Measurements from ENCODE around the gene FILIP1L.

Gene FILIP1L

DNA sequence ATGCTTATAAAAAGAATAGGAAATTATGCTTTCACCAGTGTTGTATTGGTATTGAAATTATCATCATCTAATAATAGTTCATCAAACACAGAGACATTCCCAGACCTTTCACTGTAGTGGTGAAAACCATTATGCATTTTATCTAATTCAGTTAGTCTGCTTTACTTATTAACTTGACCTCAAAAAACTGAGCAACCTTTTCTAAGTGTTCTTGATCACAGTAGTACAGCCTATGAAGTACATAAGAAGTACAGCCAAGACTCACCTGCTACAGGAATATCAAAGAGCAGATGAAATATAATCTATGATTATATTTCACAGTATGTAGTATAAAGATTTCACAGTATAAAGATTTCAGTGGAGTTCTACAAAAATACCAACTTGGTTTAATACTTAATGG lies 75.2 kb downstream of the FILIP1L start:
- no peak for DNase-seq

- DNase-seq: no peak
Measured at GRCh38 chr3:100033903-100034471, 80.3 kb downstream of the FILIP1L start.

GRCh38 chr3:100033184-100033583 lies 81.1 kb downstream of the FILIP1L start:
- DNase-seq: no peak

GRCh38 chr3:100032243-100032642 lies 82.1 kb downstream of the FILIP1L start:
- no peak for DNase-seq

DNA sequence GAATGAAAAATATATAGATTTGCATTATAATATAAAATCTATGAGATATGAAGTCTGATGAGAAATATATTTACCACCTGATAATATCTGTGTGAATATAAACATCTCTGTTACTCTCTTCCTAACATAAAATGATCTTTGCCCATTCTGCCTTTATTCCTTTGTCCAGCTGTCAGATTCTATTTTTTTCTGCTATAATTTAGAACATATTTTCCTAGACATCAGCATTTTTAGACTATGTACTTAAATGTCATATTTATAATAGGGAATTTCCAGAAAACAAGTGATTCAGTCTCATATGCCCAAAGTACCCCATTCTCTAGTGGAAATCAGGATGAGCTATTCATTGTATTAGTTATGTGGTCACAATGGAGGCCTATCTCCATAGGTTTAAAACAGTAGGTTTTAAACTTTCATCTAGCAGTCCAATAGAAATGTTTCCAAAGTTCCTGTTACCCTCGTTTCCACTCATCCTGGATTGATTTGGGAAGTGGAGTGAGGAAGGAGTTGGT lies 83.3 kb downstream of the FILIP1L start:
- no peak for DNase-seq

DNA sequence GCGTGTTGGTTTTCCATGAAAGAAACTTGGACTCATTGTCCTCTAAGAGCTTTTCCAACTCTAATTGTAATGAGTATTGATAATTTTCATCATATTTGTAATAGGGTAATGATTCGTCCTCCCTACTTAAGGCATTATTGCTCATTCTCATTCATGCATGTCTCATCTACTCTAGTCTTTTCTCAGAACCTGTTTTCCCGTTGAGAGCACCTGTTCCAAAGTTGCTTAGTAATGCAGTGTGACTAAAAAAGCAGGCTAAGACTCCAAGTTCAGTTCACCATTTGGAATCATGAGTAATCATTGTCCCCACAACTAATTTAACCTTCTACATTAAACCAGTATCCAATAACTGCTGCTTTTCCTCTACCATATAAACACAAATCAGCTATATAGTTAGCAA lies 84.0 kb downstream of the FILIP1L start:
- DNase-seq: no peak

DNA sequence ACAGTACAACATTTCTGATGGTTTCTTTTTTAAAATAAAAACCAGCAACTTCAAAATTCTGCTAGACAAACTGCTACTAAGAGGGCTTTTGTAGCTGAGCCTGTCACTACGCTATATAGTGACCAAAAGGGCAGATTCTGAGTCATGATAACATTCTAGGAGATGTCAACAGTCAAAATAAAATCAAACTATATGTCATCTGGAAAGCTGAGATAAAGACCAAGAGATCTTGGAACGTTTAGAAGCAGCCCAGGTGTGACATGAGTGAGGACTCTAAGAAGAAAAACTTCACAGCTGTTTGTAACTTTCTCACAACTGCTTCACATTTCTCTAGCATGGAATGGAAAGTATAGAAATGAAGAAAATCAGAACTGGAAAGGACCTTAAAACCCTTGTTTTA lies 84.6 kb downstream of the FILIP1L start:
- no peak for DNase-seq

DNA sequence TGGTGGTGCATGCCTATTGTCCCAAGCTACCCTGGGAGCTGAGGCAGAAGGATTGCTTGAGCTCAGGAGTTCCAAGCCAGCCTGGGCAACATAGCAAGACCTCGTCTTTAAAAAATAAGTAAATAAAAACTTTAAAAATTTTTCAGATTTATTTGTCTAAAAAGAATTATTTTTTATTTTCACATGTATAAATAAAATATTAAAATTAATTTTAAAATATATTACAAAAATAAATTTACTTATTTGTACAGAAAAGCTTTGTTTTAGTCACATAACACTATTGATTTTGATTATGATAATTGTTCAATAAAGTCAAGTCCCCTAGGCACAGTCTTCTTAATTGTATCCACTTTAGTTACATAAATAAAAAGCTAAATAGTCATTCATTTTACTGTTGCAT lies 85.2 kb downstream of the FILIP1L start:
- no peak for DNase-seq

GRCh38 chr3:100027321-100027720 lies 87.0 kb downstream of the FILIP1L start:
- no peak for DNase-seq

DNA sequence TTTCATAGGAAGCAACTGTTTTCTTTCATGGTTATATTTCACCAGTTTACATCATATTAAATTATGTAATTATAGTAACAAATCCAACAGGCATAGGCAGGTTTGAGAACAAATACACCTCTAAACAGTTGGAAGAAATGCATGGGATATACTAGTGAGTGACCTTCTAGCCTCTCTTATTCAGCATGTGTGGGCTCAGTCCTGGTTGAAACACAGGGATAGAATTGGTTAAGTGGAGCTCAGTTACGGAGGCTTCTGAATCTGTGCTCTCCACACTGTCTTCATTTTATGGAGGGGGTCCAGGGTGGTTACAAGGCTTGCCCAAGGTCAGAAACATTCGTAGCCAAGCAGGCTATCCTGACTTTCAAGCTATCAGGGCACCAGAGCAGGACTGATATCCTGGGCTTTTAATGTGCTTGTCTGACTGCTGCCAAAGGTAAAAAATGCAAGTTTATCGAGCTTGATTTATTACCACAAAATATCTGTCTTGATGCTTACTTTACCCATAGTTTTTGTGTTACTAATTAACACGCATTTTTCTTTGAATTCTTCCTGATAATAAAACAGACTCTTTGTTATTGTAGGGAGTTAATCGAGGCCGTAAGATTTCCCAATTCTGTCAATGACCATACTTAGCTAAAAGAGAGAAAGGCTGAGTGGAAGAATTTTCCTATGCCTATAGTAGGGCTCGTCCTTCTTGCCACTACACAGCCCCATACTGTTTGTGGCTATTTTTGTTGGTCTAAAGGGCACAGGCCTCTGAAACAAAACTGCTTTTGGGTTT lies 89.6 kb downstream of the FILIP1L start:
- DNase-seq: no peak

DNA sequence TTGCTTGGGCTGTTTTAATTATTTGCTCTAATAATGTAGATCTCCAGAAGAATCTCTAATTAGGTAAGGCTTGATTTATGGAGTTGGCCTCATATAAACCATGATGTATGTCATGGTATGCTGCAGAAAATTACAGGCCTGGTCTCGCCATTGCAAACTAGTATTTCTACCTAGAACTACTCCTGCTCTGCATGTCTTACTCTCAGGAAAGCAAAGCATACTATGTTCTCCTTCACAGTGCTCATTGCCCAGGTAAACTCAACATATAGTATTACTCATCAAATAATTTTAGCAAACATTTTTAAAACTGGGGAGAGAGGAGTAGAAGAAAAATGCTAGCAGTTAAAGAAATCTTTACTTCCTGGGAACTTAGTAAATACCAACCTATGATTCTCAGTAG lies 90.7 kb downstream of the FILIP1L start:
- no peak for DNase-seq

DNA sequence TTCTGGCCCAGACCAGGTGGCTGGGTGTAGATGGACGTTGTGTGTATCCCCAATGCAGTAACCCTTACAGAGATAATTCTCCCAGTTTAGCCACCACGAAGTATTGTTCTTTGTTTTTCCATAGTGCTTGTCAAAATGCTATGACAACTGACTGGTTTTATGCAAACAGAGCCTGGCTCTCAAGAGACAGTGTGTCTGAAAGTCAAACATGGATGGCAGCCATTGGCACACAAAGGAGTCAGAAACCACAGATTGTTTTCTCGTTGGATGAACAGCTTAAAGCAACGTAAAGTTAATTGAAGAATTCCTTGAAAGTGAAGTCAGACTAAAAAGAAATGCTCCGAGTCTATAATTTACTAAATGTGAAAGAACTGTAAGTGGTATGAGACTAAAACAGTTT lies 91.2 kb downstream of the FILIP1L start:
- DNase-seq: no peak

- no peak for DNase-seq
Measured at GRCh38 chr3:100022506-100022905, 91.8 kb downstream of the FILIP1L start.

- no peak for DNase-seq
Measured at GRCh38 chr3:100020876-100021644, 93.2 kb downstream of the FILIP1L start.

DNA sequence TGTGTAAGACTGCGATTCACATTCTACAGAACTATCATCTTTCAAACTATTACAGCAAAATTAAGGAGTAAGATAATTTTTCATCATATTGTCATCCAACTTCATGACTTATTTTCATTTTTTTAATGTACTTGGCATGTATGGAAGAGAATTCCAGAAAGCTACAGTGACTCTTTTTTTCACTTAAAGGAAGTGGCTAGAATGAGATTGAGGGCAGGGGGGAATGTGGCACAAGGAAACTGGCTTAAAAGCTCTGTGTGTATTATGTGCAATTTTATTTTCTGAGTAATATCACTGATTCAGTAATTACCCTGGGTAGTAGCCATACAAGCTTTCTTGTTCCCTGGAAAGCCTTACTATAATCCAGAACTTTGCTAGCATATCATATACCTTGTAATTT lies 94.6 kb downstream of the FILIP1L start:
- DNase-seq: no peak

- no peak for DNase-seq
Measured at GRCh38 chr3:100018806-100019205, 95.5 kb downstream of the FILIP1L start.

DNA sequence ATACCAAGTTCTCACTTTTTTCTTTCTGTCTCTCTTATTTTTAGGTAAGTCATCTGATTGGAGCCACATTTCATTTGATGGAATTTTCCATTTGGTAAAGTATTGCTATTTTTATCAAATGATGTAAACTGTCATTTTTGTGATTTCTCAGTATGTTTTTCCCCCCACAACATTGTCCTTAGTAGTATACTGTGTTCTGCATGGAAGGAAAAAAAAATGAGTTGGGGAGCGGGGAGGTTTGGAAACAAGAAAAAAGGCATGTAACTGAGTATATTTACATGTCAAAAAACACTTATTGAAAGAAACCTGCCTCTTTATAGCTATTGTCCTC lies 104.2 kb downstream of the FILIP1L start:
- no peak for DNase-seq

GRCh38 chr3:100009276-100010086 lies 104.8 kb downstream of the FILIP1L start:
- DNase-seq: no peak

DNA sequence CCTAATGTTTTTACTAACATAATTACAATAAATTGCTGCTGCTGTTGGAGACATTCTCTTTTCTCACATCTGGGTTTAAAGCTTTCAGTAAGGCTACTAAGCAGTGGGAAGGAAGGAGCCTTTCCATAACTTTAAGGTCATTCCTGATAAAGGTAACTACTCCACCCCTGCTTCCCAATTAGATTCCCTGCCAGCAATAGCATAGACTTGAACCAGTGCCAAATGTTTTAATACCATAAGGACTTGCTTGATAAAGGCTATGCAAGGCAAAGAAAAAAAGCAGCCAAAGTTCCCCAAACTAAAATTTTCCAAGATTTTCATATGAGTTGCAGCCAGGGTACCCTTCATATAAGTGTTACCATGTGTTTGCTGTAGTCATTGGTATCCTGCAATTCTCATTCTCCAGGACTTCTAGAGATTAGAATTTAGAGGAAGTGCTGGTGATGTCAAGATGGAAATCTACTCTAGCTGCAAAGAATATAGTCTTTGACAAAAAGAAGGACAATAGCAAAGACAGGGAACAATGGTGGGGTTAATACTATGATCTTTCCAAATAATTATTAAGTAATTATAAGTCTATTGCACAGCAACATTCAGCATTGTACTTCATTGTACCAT lies 106.1 kb downstream of the FILIP1L start:
- DNase-seq: no peak

GRCh38 chr3:100007313-100007712 lies 107.0 kb downstream of the FILIP1L start:
- DNase-seq: no peak

- DNase-seq: no peak
Measured at GRCh38 chr3:100006570-100007271, 107.6 kb downstream of the FILIP1L start.

Data from stimulated activated naive CD4-positive, alpha-beta T cell treated with Interleukin-2 at 50 U/mL for 16 hours (primary cell).